Fibroblast of gingiva (primary cell): ENCODE data around the gene PIGH.
"Not testable (repeated sequence)": the region's sequence is repeated elsewhere in the genome, so short reads cannot be mapped to it uniquely, and the experiment has no call there.

ENCODE experiments used
- DNase-seq: peaks from one replicate; pipeline ENCODE4 v3.0.0-alpha.2; 2011; ENCODE audit warnings: low read depth

PIGH gene

GRCh38 chr14:67551123-67551522, 48.9 kb downstream of the PIGH start:
- DNase-seq, result no peak

- DNase-seq, result no peak
Observed at GRCh38 chr14:67549734-67550133, 50.3 kb downstream of the PIGH start.

- no peak for DNase-seq
Observed at GRCh38 chr14:67547224-67547780, 52.8 kb downstream of the PIGH start.

DNA sequence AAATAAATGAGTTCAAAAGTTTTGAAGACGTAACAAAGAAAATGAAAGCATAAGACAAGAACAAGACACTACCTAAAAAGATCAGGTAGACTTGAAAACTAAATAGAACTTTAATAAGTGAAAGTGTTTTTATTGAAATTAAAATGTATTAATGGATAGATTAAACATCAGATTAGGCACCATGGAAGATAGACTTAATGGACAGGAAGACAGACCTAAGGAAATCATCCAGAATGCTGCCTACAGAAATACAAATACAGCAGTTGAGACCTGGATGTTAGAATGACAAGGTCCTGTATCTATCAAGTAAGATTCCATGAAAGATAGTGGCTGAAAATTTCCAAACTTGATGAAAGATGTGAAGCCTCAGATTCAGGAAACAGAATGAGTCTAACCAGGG, 55.5 kb downstream of the PIGH start:
- no peak for DNase-seq

- DNase-seq, result not testable (repeated sequence)
Observed at GRCh38 chr14:67542620-67543019, 57.4 kb downstream of the PIGH start.

GRCh38 chr14:67541448-67542387, 58.4 kb downstream of the PIGH start:
- DNase-seq, result no peak
